ENCODE measurements around the gene OR2G2.

Gene OR2G2

GRCh38 chr1:247588060-247588459, at the start of gene OR2G2:
TSS of gene OR2G2 (plus strand) at chr1:247588360. CDS start at chr1:247588360, 0 bp downstream.
- no peak for DNase-seq

- no peak for DNase-seq
Observed at GRCh38 chr1:247538561-247538960, 49.6 kb upstream of the OR2G2 start.

- no peak for DNase-seq
Observed at GRCh38 chr1:247539215-247539614, 48.9 kb upstream of the OR2G2 start.

- DNase-seq, result no peak
Observed at GRCh38 chr1:247540581-247540980, 47.6 kb upstream of the OR2G2 start.

- no peak for DNase-seq
Observed at GRCh38 chr1:247542811-247543210, 45.3 kb upstream of the OR2G2 start.

GRCh38 chr1:247548092-247548491, 40.1 kb upstream of the OR2G2 start:
- DNase-seq, result no peak

- DNase-seq, result no peak
Observed at GRCh38 chr1:247548769-247549182, 39.4 kb upstream of the OR2G2 start, which contains the start of gene GCSAML. TSS of gene GCSAML (plus strand) at chr1:247549134. CDS start at chr1:247549192, 58 bp downstream.

- no peak for DNase-seq
Observed at GRCh38 chr1:247551721-247552120, 36.4 kb upstream of the OR2G2 start.

- no peak for DNase-seq
Observed at GRCh38 chr1:247552231-247552630, 35.9 kb upstream of the OR2G2 start.

GRCh38 chr1:247557926-247558674, 30.1 kb upstream of the OR2G2 start:
- DNase-seq, result no peak

GRCh38 chr1:247561711-247562110, 26.4 kb upstream of the OR2G2 start:
- DNase-seq, result no peak

GRCh38 chr1:247562198-247562597, 26.0 kb upstream of the OR2G2 start:
- DNase-seq, result no peak

GRCh38 chr1:247574236-247574635, 13.9 kb upstream of the OR2G2 start:
- no peak for DNase-seq

- DNase-seq, result no peak
Observed at GRCh38 chr1:247574664-247575063, 13.5 kb upstream of the OR2G2 start.

- DNase-seq, result no peak
Observed at GRCh38 chr1:247576514-247576913, 11.6 kb upstream of the OR2G2 start.

- DNase-seq, result no peak
Observed at GRCh38 chr1:247578946-247579460, 9.2 kb upstream of the OR2G2 start.

GRCh38 chr1:247605286-247605685, 17.1 kb downstream of the OR2G2 start, which contains the start of gene OR2G3:
TSS of gene OR2G3 (plus strand) at chr1:247605586. CDS start at chr1:247605586, 0 bp downstream.
- DNase-seq, result no peak

- no peak for DNase-seq
Observed at GRCh38 chr1:247613405-247613804, 25.2 kb downstream of the OR2G2 start.

- no peak for DNase-seq
Observed at GRCh38 chr1:247614625-247615024, 26.5 kb downstream of the OR2G2 start.

- DNase-seq, result no peak
Observed at GRCh38 chr1:247627951-247628350, 39.8 kb downstream of the OR2G2 start.

GRCh38 chr1:247638011-247638410, 49.9 kb downstream of the OR2G2 start:
- DNase-seq, result no peak

GRCh38 chr1:247638781-247639180, 50.6 kb downstream of the OR2G2 start:
- DNase-seq, result no peak

Data from midbrain (tissue), 1 donor.